ENCODE measurements around the gene GLCE.
"Not testable (repeated sequence)": the region's sequence is repeated elsewhere in the genome, so short reads cannot be mapped to it uniquely, and the experiment has no call there.

GLCE gene

GRCh38 chr15:69275933-69276560 lies 115.6 kb downstream of the GLCE start:
- no peak for DNase-seq

GRCh38 chr15:69277316-69277715 lies 116.9 kb downstream of the GLCE start:
- DNase-seq: no peak

GRCh38 chr15:69279636-69280035 lies 119.2 kb downstream of the GLCE start:
- DNase-seq: no peak

DNA sequence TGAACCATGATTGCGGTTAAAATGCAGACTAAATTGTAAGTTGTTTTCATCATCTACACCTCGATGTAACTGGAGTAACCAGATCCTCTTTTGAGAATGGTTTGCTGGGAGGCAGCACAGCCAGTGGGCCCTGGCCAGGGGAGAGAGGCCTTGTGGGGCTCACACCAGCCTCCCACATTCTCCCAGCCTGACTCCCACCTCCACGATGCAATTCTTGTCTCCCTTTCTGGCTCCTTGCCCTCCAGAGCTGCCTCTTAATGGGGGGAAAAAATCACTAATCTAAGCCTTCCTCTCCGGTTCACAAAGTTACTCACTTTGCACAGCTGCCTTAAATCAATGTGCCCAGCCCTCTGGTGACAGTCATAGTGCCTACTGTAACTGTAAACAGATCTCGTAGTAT lies 120.3 kb downstream of the GLCE start:
- no peak for DNase-seq

GRCh38 chr15:69282104-69282743 lies 121.8 kb downstream of the GLCE start:
- DNase-seq: no peak

DNA sequence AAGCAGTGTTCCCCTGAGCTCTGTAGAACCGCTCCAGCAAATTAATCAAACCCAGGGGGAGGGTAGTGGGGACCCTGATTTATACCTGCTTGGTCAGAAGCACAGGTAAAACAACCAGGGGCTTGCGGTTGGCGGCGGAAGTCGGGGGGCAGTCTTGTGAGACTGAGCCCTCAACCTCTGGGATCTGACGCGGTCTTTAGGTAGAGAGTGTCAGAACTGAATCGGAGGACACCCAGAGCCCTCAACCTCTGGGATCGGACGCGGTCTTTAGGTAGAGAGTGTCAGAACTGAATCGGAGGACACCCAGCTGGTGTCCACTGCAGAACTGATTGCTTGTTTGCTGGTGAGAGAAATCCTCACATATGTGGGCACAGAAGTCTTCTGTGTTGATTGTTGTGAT lies 125.4 kb downstream of the GLCE start:
- DNase-seq: no peak

- DNase-seq: no peak
Measured at GRCh38 chr15:69288011-69288410, 127.6 kb downstream of the GLCE start.

DNA sequence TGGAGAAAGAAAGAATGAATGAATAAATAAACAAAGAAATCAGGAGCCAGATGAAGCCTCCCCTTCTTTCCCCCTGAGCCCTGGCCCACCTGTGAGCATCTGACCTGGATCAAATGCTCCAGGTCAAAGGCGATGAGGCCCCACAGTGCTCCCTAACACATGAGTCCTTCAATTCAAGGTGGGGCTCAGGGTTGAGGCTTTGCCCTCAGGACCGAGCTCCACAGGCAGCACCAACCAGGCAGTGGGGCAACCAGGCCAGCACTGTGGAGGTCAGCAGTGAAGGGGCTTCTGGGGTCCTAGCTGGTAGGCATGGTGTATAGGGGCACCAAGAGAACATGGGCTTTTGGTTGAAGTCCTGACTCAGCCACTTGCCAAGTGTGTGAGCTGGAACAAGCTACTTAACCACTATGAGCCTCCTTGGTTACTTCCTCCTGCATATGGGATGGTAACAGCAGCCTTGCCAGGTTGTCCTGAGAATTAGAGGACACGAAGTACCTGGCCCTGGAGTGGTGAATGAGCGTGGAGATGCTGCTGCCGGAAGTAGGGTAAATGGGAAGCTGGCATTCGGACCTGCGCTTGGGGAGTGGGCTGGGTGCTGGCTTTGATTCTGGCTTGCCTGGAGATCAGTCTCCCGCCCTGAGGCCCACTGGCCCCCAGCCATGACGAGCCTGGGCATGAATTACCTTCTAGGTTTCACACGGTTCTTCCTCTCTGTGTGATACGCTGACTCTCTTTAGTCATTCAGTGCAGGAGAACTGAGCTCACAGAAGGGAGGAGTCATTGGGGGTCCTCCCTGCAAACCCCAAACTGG lies 128.3 kb downstream of the GLCE start:
- no peak for DNase-seq

GRCh38 chr15:69289342-69290146 lies 129.1 kb downstream of the GLCE start:
- DNase-seq: no peak

DNA sequence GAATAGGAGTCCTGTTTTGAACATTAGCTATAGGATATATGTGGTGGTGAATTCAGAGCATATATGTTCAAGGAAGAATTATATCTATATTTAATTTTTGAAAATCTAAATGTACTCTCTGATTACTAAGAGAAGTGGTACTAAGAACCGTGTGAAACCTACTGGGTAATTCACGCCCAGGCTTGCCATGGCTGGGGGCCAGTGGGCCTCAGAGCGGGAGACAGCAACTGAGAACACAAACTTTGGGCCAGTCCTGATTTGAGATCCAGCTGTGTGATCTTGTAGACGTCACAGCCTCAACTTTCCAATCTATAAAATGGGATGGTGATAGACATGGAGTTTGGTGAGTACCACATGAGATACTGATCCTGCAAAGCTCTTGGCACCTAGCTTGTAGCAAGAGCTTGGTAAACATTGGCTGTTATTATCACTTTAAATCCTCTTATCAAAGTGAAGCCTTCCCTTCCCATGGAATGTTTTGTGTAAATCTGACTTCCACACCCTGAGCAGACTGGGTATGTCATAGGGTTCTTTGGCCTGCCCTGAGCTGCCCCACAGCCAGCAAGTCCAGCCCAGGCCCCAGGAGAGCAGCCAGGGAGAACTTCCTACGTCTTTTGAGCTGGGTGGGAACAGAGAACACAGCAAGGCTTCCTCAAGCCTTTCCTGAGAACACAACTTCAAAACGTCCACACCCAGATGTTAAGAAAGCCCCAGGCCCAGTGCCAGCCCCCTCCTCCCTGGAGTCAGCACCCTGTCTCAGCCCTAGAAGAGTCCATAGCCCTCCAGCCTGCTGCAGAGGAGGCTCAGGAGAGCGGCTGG lies 130.1 kb downstream of the GLCE start:
- DNase-seq: no peak

GRCh38 chr15:69291651-69292050 lies 131.2 kb downstream of the GLCE start:
- not testable (repeated sequence) for DNase-seq

GRCh38 chr15:69292826-69293420 lies 132.5 kb downstream of the GLCE start:
- DNase-seq: no peak

DNA sequence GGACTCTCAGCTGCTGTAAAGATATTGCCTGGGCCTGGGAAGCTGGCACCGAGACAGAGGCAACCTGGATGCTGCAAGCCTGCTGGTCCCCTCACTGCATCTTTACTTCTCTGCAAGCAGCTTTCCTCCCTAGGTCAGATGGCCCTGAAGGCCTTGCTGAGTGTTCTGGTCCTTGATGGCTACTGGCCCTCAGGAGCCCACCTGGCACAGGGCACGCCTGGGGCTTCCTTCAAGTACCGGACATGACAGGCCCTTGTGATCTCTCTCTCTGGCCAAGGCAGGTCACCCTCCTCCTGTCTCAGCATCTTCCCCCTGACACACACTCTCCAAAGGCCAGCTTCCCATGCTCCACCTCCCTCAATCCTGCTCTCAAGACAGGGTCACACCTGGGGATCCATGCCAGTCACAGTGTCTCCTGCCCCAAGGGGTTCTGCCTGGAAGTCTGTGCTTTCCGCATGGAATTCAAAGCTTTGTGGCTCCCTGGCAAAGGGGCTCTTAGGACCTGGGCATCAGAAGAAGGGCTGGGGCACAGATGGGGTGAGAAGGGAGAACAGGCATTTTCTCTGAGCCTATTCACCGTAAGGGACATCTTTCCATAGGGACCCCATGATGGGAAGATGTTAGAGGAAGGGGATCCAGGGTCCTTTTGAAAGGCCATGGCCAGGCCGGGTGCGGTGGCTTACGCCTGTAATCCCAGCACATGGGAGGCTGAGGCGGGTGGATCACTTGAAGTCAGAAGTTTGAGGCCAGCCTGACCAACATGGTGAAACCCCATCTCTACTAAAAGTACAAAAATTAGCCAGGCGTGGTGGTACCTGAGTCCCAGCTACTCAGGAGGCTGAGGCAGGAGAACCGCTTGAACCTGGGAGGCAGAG lies 133.5 kb downstream of the GLCE start:
- DNase-seq: no peak

DNA sequence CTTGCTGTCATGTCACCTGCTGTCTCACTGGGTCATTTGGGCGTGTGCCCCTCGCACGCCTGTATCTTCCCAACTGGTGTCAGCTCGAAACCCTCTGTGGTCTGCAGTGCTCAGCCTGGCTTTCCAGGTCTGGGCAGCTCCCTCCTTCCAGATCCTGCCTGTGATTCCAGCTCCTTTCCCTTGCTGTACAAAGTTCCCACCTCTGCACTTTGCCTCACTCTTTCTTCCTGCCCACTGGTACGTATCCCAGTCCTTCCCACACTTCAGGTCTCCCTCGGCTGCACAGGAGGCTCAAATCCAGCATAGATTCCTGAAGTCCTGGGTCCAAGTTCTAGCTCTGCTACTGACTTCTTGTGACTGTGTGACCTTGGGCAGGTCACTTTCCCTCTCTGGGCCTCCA lies 136.2 kb downstream of the GLCE start:
- no peak for DNase-seq

GRCh38 chr15:69297642-69298353 lies 137.4 kb downstream of the GLCE start:
- no peak for DNase-seq

- DNase-seq: no peak
Measured at GRCh38 chr15:69298354-69298696, 137.9 kb downstream of the GLCE start.

- DNase-seq: no peak
Measured at GRCh38 chr15:69298697-69299441, 138.4 kb downstream of the GLCE start, which contains the start of gene PAQR5. Gene PAQR5 (plus strand): TSS chr15:69298912. CDS start chr15:69360081, 61,169 bp downstream.

- DNase-seq: no peak
Measured at GRCh38 chr15:69299451-69299886, 139.0 kb downstream of the GLCE start.

GRCh38 chr15:69299943-69300588 lies 139.6 kb downstream of the GLCE start:
- DNase-seq: no peak
